HFFc6 (cell line): ENCODE measurements around the gene TRIM56. TPM values are rescaled to one million over a fixed set of nuclear protein-coding genes. Genes with fewer than 3 reads are reported as not detected.
"Not testable (repeated sequence)": the region's sequence is repeated elsewhere in the genome, so short reads cannot be mapped to it uniquely, and the experiment has no call there.

Source experiments
- DNase-seq: peaks from one replicate; pipeline ENCODE4 v3.0.0-alpha.2; 2018
- H3K27ac Mint-ChIP-seq: 2 replicates; pipeline ENCODE4 v1.8.0; 2020; ENCODE audit warnings: mild to moderate bottlenecking, mixed read lengths
- H3K27me3 Mint-ChIP-seq: 2 replicates; pipeline ENCODE4 v1.8.0; 2021; ENCODE audit warnings: mild to moderate bottlenecking, moderate library complexity, mixed read lengths; ENCODE audit not compliant: insufficient read depth
- H3K36me3 Mint-ChIP-seq: 2 replicates; pipeline ENCODE4 v1.8.0; 2021; ENCODE audit warnings: low read depth, mixed read lengths
- H3K4me1 Mint-ChIP-seq: 2 replicates; pipeline ENCODE4 v1.8.0; 2020; ENCODE audit warnings: low read depth, mixed read lengths
- H3K4me3 Mint-ChIP-seq: 2 replicates; pipeline ENCODE4 v1.8.0; 2020; ENCODE audit warnings: mild to moderate bottlenecking, moderate library complexity, mixed read lengths
- H3K9me3 Mint-ChIP-seq: 2 replicates; pipeline ENCODE4 v1.8.0; 2020; ENCODE audit warnings: mild to moderate bottlenecking, mixed read lengths
- total RNA-seq, 6 experiments: library from RNA; stranded (reverse); fragmentation: NEBNext Ultra II Directional; extraction: Animal tissue kit (Norgen Biotek cat#: 25700); gene quantifications; 2 replicates in 1 of 6; 3 replicates in 5 of 6; pipeline ENCODE4 v1.2.3, GENCODE V29; 2021
- TF ChIP-seq, protein P1 (sequence below): fragments of 200-600 bp; sonication (generic); IDR thresholded peaks from 2 replicates; pipeline ENCODE4 v1.5.0; 2021; ENCODE audit warnings: antibody characterized with exemption, mild to moderate bottlenecking

Gene TRIM56
- total RNA-seq, 6 experiments from 2014 or later = 17.8 to 20.6 (median 19.4) TPM

GRCh38 chr7:101099969-101100781, 14.9 kb downstream of the TRIM56 start:
- no peaks in the 10 kb centered on the region for H3K9me3 Mint-ChIP-seq
- H3K27ac Mint-ChIP-seq = peak overlapping the region; percentile 95
- TF ChIP-seq, protein P1, sequence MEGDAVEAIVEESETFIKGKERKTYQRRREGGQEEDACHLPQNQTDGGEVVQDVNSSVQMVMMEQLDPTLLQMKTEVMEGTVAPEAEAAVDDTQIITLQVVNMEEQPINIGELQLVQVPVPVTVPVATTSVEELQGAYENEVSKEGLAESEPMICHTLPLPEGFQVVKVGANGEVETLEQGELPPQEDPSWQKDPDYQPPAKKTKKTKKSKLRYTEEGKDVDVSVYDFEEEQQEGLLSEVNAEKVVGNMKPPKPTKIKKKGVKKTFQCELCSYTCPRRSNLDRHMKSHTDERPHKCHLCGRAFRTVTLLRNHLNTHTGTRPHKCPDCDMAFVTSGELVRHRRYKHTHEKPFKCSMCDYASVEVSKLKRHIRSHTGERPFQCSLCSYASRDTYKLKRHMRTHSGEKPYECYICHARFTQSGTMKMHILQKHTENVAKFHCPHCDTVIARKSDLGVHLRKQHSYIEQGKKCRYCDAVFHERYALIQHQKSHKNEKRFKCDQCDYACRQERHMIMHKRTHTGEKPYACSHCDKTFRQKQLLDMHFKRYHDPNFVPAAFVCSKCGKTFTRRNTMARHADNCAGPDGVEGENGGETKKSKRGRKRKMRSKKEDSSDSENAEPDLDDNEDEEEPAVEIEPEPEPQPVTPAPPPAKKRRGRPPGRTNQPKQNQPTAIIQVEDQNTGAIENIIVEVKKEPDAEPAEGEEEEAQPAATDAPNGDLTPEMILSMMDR = no peak
- H3K36me3 Mint-ChIP-seq = 0 out of 2 replicates have a peak, but pooled peaks cover 9% of the 10 kb centered on the region
- H3K4me1 Mint-ChIP-seq = peaks cover 84% of the 10 kb centered on the region
- H3K4me3 Mint-ChIP-seq = peak overlapping the region; percentile 80
- no peaks in the 10 kb centered on the region; the same call in none of the 2 replicates for H3K27me3 Mint-ChIP-seq
- peak; percentile 100 for DNase-seq

GRCh38 chr7:101100858-101101847, 15.9 kb downstream of the TRIM56 start:
- Mint-ChIP-seq H3K9me3 (no peaks in the 10 kb centered on the region), H3K36me3 (0 out of 2 replicates have a peak, but pooled peaks cover 9% of the 10 kb centered on the region), H3K4me1 (peaks cover 74% of the 10 kb centered on the region), H3K27ac (peak overlapping the region; percentile 95), H3K4me3 (peak overlapping the region; percentile 80), H3K27me3 (no peaks in the 10 kb centered on the region; the same call in none of the 2 replicates)
- DNase-seq = no peak
- TF ChIP-seq, protein P1 = no peak

DNA sequence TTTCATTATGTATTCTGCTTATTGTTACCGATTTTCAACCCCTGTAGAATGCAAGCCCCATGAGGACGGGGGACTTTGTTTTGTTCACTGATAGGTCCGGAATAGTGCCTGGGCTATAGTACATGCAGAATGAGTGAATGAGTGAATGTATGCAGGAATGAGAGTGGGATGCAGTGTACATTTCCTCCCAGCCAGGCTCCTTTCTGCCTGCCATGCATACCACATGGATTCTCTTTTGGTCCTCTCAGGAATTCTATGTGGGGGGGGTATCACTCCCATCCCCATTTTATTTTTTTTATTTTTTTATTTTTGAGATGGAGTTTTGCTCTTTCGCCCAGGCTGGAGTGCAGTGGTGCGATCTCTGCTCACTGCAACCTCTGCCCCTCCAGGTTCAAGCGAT, 16.7 kb downstream of the TRIM56 start:
- Mint-ChIP-seq H3K27ac (peak overlapping the region; percentile 95), H3K9me3 (no peaks in the 10 kb centered on the region), H3K4me1 (peaks cover 68% of the 10 kb centered on the region), H3K4me3 (peak overlapping the region; percentile 41; the same call in 1 of the 2 replicates), H3K27me3 (no peaks in the 10 kb centered on the region; the same call in none of the 2 replicates), H3K36me3 (0 out of 2 replicates have a peak, but pooled peaks cover 8% of the 10 kb centered on the region)
- TF ChIP-seq, protein P1 = no peak
- DNase-seq = no peak

GRCh38 chr7:101103701-101104100, 18.4 kb downstream of the TRIM56 start:
- not testable (repeated sequence) for H3K36me3 Mint-ChIP-seq

DNA sequence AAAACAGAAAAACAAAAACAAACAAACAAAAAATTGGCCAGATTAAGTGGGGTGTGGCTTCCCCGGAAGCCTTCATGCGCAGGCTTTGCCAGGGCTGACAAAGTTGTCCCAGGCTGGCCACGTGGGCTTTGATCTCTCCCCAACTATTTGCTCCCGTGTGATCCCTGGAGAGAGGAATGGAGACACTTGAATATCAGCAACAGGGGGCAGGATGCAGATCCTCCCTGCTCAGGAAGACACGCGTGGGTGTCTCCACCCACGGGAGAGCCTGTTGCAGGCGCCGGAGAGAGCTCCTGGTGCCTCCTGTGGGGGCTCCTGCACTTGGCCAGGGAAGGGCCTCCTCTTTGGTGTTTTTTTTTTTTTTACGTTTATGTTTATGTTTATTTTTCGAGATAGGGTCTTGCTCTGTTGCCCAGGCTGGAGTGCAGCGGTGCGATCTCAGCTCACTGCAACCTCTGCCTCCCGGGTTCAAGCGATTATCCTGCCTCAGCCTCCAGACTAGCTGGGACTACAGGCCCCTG, 19.0 kb downstream of the TRIM56 start:
- Mint-ChIP-seq H3K4me1 (peaks cover 66% of the 10 kb centered on the region), H3K36me3 (no peaks in the 10 kb centered on the region), H3K27ac (no peak overlapping the region), H3K27me3 (no peaks in the 10 kb centered on the region; the same call in 1 of the 2 replicates), H3K4me3 (no peak overlapping the region), H3K9me3 (no peaks in the 10 kb centered on the region)
- no peak for DNase-seq
- TF ChIP-seq, protein P1 = no peak

More at GRCh38 chr7:101103701-101104100, 18.4 kb downstream of the TRIM56 start:
- H3K27me3 Mint-ChIP-seq, H3K27ac Mint-ChIP-seq, H3K9me3 Mint-ChIP-seq, H3K4me3 Mint-ChIP-seq, DNase-seq: not testable (repeated sequence)
- H3K4me1 Mint-ChIP-seq = peaks cover 65% of the 10 kb centered on the region
